HepG2 (cell line): ENCODE data around the gene ARL15. TPM values are rescaled to one million over a fixed set of nuclear protein-coding genes. Genes with fewer than 3 reads are reported as not detected.

Experiments
- CHD2 ChIP-seq: IDR thresholded peaks from 2 replicates; pipeline ENCODE4 v1.6.1; 2011; ENCODE audit warnings: low read depth, low read length, improper control_type of control experiment
- CSRNP2 ChIP-seq: sonication (generic); formaldehyde crosslinking; conservative IDR thresholded peaks from 2 replicates; pipeline ENCODE4 v1.8.0; 2022; ENCODE audit warnings: low read depth, missing genetic modification reagents
- ELF4 ChIP-seq: sonication (generic); formaldehyde crosslinking; IDR thresholded peaks from 2 replicates; pipeline ENCODE4 v1.5.0; 2020; ENCODE audit warnings: missing genetic modification reagents, mild to moderate bottlenecking, moderate library complexity, borderline replicate concordance
- FOXO4 ChIP-seq: sonication (generic); formaldehyde crosslinking; conservative IDR thresholded peaks from 2 replicates; pipeline ENCODE4 v1.8.1; 2023; ENCODE audit warnings: missing genetic modification reagents
- HNRNPH1 ChIP-seq: fragments of 200-400 bp; formaldehyde crosslinking; optimal IDR thresholded peaks from 2 replicates; pipeline ENCODE3; 2017; ENCODE audit warnings: mild to moderate bottlenecking, low read depth, low read length
- HOXA7 ChIP-seq: sonication (generic); formaldehyde crosslinking; IDR thresholded peaks from 2 replicates; pipeline ENCODE4 v1.8.1; 2022; ENCODE audit warnings: mild to moderate bottlenecking, missing genetic modification reagents, moderate library complexity
- KLF13 ChIP-seq: sonication (generic); formaldehyde crosslinking; IDR thresholded peaks from 2 replicates; pipeline ENCODE4 v1.4.0; 2020; ENCODE audit warnings: mild to moderate bottlenecking, missing genetic modification reagents
- KLF9 ChIP-seq: IDR thresholded peaks from 2 replicates; pipeline ENCODE4 v1.6.1; 2016; ENCODE audit warnings: low read depth
- MTF1 ChIP-seq: sonication (generic); formaldehyde crosslinking; IDR thresholded peaks from 2 replicates; pipeline ENCODE4 v1.5.0; 2020; ENCODE audit warnings: missing genetic modification reagents
- POGK ChIP-seq: sonication (generic); formaldehyde crosslinking; conservative IDR thresholded peaks from 2 replicates; pipeline ENCODE4 v1.8.0; 2022; ENCODE audit warnings: mild to moderate bottlenecking, moderate library complexity, missing genetic modification reagents
- SNAPC2 ChIP-seq: sonication (generic); formaldehyde crosslinking; IDR thresholded peaks from 2 replicates; pipeline ENCODE4 v1.8.1; 2022; ENCODE audit warnings: mild to moderate bottlenecking, missing genetic modification reagents
- TP53 ChIP-seq: sonication (generic); formaldehyde crosslinking; conservative IDR thresholded peaks from 2 replicates; pipeline ENCODE4 v1.4.0; 2020; ENCODE audit warnings: missing genetic modification reagents
- U2AF1 ChIP-seq: fragments of 200-400 bp; formaldehyde crosslinking; optimal IDR thresholded peaks from 2 replicates; pipeline ENCODE3; 2017; ENCODE audit warnings: mild to moderate bottlenecking, low read depth, low read length
- ZFP82 ChIP-seq: sonication (generic); formaldehyde crosslinking; IDR thresholded peaks from 2 replicates; pipeline ENCODE4 v1.5.1; 2020; ENCODE audit warnings: mild to moderate bottlenecking, missing genetic modification reagents, borderline replicate concordance
- ZNF383 ChIP-seq: sonication (generic); formaldehyde crosslinking; IDR thresholded peaks from 2 replicates; pipeline ENCODE4 v1.4.0; 2020; ENCODE audit warnings: missing genetic modification reagents, mild to moderate bottlenecking, borderline replicate concordance
- ZSCAN30 ChIP-seq: sonication (generic); formaldehyde crosslinking; IDR thresholded peaks from 2 replicates; pipeline ENCODE4 v1.5.0; 2020; ENCODE audit warnings: mild to moderate bottlenecking, missing genetic modification reagents
- ZZZ3 ChIP-seq: sonication (generic); formaldehyde crosslinking; IDR thresholded peaks from 2 replicates; pipeline ENCODE4 v1.4.0; 2020; ENCODE audit warnings: missing genetic modification reagents, mild to moderate bottlenecking, borderline replicate concordance
- polyA plus RNA-seq, 8 experiments: library from polyadenylated mRNA; depleted of rRNA in 3 of 8; stranded (reverse) in 7 of 8; unstranded in 1 of 8; fragments of >200 nt; fragmentation: Illumina TruSeq in 4 of 8; extraction: Trizol in 4 of 8; gene quantifications; 2 replicates each; pipeline versions ENCODE4 v1.2.1 to v1.2.3, GENCODE V29; 2011 to 2016; ENCODE audit warnings: low read depth in 4 of 8, missing spikeins in 1 of 8, mixed read lengths in 1 of 8; ENCODE audit not compliant: insufficient read depth in 1 of 8
- total RNA-seq, 5 experiments: library from RNA; depleted of rRNA; stranded (reverse); fragments of >200 nt; fragmentation: Illumina TruSeq; extraction: Trizol; gene quantifications; 2 replicates each; pipeline ENCODE4 v1.2.3, GENCODE V29; 2016; ENCODE audit warnings: low read depth in 1 of 5
- TF ChIP-seq, protein P1 (sequence below): sonication (generic); formaldehyde crosslinking; IDR thresholded peaks from 2 replicates; pipeline ENCODE4 v1.4.0; 2020; ENCODE audit warnings: missing genetic modification reagents
- TF ChIP-seq, protein P2 (sequence below): sonication (generic); formaldehyde crosslinking; IDR thresholded peaks from 2 replicates; pipeline ENCODE4 v1.5.1; 2020; ENCODE audit warnings: mild to moderate bottlenecking, moderate library complexity, missing genetic modification reagents
- TF ChIP-seq, protein P3 (sequence below): sonication (generic); formaldehyde crosslinking; conservative IDR thresholded peaks from 2 replicates; pipeline ENCODE4 v1.5.0; 2020; ENCODE audit warnings: missing genetic modification reagents

ARL15 gene
- total and polyA plus RNA-seq, 2 of the 13 experiments (the other 11 are each of a cell fraction or from before 2014, with no cell fraction given) = 2.5 to 7.7 TPM

DNA sequence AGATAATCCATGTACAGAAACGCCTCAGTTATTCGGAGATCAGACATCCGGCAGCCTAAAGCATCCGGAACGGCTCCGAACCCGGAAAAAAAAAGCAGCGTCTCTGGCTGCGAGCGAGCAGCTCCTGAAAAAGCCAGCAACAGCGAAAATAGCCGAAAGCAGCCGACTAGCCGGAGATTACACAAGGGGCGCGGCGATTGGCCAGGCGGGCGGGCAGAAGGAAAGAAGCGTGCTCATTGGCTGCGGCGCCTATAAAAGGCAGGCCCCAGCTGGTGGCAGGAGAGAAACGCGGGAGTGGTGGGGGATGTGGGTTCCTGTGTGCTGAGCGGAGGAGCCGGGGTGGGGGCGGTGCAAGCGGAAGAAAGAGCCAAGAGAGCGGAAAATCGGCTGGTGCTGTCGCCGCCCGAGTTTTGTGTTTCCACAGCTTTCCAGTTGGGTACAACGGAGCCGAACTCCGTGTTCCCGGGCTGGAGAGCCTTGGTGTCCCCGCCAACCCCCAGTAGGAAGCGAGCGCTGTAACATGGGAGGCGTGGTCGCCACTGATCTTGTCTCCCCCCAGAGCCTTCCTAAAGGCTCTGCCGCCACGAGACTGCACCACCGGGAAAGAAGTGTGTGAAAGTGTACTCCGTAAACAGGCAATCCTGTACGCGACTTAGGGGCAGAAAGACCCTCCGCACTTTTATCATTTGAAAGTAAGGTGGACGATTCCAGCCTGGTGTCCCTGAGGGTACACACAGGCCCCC, at the start of gene ARL15 (continued):
- TF ChIP-seq ZZZ3 (CRISPR knock-in tag) (no peak; the same call in 1 of the 2 replicates), POGK (CRISPR knock-in tag) (no peak; the same call in none of the 2 replicates), HOXA7 (no peak), ZSCAN30 (CRISPR knock-in tag) (no peak), SNAPC2 (CRISPR knock-in tag) (no peak), CHD2 (no peak), MTF1 (no peak), FOXO4 (CRISPR knock-in tag) (no peak), CSRNP2 (CRISPR knock-in tag) (no peak), KLF9 (peak; percentile 41; the same call in 1 of the 2 replicates), U2AF1 (peak; percentile 96), TP53 (CRISPR knock-in tag) (0 out of 2 replicates have a peak, but pooled peaks have one; percentile 8), HNRNPH1 (peak; percentile 90), ELF4 (CRISPR knock-in tag) (no peak), ZFP82 (CRISPR knock-in tag) (0 out of 2 replicates have a peak, but pooled peaks have one; percentile 3), KLF13 (no peak), ZNF383 (CRISPR knock-in tag) (no peak)
- TF ChIP-seq, protein P1, sequence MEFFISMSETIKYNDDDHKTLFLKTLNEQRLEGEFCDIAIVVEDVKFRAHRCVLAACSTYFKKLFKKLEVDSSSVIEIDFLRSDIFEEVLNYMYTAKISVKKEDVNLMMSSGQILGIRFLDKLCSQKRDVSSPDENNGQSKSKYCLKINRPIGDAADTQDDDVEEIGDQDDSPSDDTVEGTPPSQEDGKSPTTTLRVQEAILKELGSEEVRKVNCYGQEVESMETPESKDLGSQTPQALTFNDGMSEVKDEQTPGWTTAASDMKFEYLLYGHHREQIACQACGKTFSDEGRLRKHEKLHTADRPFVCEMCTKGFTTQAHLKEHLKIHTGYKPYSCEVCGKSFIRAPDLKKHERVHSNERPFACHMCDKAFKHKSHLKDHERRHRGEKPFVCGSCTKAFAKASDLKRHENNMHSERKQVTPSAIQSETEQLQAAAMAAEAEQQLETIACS (CRISPR knock-in tag) = no peak
- TF ChIP-seq, protein P2, sequence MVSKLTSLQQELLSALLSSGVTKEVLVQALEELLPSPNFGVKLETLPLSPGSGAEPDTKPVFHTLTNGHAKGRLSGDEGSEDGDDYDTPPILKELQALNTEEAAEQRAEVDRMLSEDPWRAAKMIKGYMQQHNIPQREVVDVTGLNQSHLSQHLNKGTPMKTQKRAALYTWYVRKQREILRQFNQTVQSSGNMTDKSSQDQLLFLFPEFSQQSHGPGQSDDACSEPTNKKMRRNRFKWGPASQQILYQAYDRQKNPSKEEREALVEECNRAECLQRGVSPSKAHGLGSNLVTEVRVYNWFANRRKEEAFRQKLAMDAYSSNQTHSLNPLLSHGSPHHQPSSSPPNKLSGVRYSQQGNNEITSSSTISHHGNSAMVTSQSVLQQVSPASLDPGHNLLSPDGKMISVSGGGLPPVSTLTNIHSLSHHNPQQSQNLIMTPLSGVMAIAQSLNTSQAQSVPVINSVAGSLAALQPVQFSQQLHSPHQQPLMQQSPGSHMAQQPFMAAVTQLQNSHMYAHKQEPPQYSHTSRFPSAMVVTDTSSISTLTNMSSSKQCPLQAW = no peak; the same call in 1 of the 2 replicates
- TF ChIP-seq, protein P3, sequence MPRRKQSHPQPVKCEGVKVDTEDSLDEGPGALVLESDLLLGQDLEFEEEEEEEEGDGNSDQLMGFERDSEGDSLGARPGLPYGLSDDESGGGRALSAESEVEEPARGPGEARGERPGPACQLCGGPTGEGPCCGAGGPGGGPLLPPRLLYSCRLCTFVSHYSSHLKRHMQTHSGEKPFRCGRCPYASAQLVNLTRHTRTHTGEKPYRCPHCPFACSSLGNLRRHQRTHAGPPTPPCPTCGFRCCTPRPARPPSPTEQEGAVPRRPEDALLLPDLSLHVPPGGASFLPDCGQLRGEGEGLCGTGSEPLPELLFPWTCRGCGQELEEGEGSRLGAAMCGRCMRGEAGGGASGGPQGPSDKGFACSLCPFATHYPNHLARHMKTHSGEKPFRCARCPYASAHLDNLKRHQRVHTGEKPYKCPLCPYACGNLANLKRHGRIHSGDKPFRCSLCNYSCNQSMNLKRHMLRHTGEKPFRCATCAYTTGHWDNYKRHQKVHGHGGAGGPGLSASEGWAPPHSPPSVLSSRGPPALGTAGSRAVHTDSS (CRISPR knock-in tag) = no peak
